ENCODE measurements around the gene RPL6. TPM values are rescaled to one million over a fixed set of nuclear protein-coding genes. Genes with fewer than 3 reads are reported as not detected.
A peak's percentile ranks its signal among the peaks of the same experiment; 100 is the strongest.

Gene RPL6
- total and polyA plus RNA-seq, 9 of the 15 experiments (the other 6 are each of a cell fraction or from before 2014, with no cell fraction given): 1,519 to 3,103 (median 2,396) TPM

GRCh38 chr12:112381883-112382796 lies 27.3 kb downstream of the RPL6 start, which contains the start of gene HECTD4 (continued):
- TF ChIP-seq CHD7 (IDR thresholded peaks at IDR 0.05; ENCODE audit: low read depth, low read length) (no peak), MCM5 (IDR thresholded peaks at IDR 0.05; ENCODE audit: low read depth) (no peak)
- TF ChIP-seq, protein P1, sequence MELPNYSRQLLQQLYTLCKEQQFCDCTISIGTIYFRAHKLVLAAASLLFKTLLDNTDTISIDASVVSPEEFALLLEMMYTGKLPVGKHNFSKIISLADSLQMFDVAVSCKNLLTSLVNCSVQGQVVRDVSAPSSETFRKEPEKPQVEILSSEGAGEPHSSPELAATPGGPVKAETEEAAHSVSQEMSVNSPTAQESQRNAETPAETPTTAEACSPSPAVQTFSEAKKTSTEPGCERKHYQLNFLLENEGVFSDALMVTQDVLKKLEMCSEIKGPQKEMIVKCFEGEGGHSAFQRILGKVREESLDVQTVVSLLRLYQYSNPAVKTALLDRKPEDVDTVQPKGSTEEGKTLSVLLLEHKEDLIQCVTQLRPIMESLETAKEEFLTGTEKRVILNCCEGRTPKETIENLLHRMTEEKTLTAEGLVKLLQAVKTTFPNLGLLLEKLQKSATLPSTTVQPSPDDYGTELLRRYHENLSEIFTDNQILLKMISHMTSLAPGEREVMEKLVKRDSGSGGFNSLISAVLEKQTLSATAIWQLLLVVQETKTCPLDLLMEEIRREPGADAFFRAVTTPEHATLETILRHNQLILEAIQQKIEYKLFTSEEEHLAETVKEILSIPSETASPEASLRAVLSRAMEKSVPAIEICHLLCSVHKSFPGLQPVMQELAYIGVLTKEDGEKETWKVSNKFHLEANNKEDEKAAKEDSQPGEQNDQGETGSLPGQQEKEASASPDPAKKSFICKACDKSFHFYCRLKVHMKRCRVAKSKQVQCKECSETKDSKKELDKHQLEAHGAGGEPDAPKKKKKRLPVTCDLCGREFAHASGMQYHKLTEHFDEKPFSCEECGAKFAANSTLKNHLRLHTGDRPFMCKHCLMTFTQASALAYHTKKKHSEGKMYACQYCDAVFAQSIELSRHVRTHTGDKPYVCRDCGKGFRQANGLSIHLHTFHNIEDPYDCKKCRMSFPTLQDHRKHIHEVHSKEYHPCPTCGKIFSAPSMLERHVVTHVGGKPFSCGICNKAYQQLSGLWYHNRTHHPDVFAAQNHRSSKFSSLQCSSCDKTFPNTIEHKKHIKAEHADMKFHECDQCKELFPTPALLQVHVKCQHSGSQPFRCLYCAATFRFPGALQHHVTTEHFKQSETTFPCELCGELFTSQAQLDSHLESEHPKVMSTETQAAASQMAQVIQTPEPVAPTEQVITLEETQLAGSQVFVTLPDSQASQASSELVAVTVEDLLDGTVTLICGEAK (IDR thresholded peaks at IDR 0.05): peak; percentile 55
- TF ChIP-seq, protein P1 (CRISPR knock-in tag; IDR thresholded peaks at IDR 0.05): no peak

All from K562 (cell line).